Endothelial cell of umbilical vein (primary cell): ENCODE measurements around the gene RANBP1.
A peak's percentile ranks its signal among the peaks of the same experiment; 100 is the strongest.

Source experiments
- EZH2 ChIP-seq: IDR thresholded peaks from 2 replicates; pipeline ENCODE4 v1.6.1; 2012; ENCODE audit warnings: borderline replicate concordance, low read depth, mild to moderate bottlenecking, moderate library complexity, low read length, inconsistent platforms; ENCODE audit not compliant: severe bottlenecking
- FOS ChIP-seq: IDR thresholded peaks from 2 replicates; pipeline ENCODE4 v1.6.1; 2011; ENCODE audit warnings: mild to moderate bottlenecking, low read length, moderate library complexity, borderline replicate concordance; ENCODE audit not compliant: insufficient read depth
- GATA2 ChIP-seq: IDR thresholded peaks from 2 replicates; pipeline ENCODE4 v1.7.0; 2011; ENCODE audit warnings: low read depth, mild to moderate bottlenecking, moderate library complexity, mixed read lengths, low read length; ENCODE audit not compliant: insufficient read length, insufficient read depth
- JUN ChIP-seq: IDR thresholded peaks from 2 replicates; pipeline ENCODE4 v1.6.1; 2011; ENCODE audit warnings: borderline replicate concordance, low read depth; ENCODE audit not compliant: insufficient read length, insufficient read depth
- MYC ChIP-seq: IDR thresholded peaks from one replicate; pipeline ENCODE4 v1.6.1; 2011; ENCODE audit warnings: mild to moderate bottlenecking, low read depth, low read length
- POLR2A ChIP-seq: IDR thresholded peaks from 2 replicates; pipeline ENCODE4 v1.6.1; 2012; ENCODE audit warnings: low read depth, mild to moderate bottlenecking, control low read depth, low read length
- POLR2AphosphoS5 ChIP-seq: IDR thresholded peaks from 2 replicates; pipeline ENCODE4 v1.6.1; 2012; ENCODE audit warnings: low read depth, mild to moderate bottlenecking, control low read depth, low read length, moderate library complexity; ENCODE audit not compliant: insufficient read depth
- TF ChIP-seq, protein P1 (sequence below), 2 donors: IDR thresholded peaks; 1 replicate in 1 of 2; 2 replicates in 1 of 2; pipeline ENCODE4 v1.5.1; 2011; ENCODE audit warnings: low read length in 2 of 2, mild to moderate bottlenecking in 2 of 2, moderate library complexity in 2 of 2, control low read depth in 1 of 2, inconsistent platforms in 1 of 2, low read depth in 1 of 2; ENCODE audit not compliant: insufficient read depth in 1 of 2; ENCODE audit errors: extremely low read depth in 1 of 2
- TF ChIP-seq, protein P2 (sequence below): IDR thresholded peaks from 2 replicates; pipeline ENCODE4 v1.6.1; 2011; ENCODE audit not compliant: insufficient read depth, insufficient read length

DNA sequence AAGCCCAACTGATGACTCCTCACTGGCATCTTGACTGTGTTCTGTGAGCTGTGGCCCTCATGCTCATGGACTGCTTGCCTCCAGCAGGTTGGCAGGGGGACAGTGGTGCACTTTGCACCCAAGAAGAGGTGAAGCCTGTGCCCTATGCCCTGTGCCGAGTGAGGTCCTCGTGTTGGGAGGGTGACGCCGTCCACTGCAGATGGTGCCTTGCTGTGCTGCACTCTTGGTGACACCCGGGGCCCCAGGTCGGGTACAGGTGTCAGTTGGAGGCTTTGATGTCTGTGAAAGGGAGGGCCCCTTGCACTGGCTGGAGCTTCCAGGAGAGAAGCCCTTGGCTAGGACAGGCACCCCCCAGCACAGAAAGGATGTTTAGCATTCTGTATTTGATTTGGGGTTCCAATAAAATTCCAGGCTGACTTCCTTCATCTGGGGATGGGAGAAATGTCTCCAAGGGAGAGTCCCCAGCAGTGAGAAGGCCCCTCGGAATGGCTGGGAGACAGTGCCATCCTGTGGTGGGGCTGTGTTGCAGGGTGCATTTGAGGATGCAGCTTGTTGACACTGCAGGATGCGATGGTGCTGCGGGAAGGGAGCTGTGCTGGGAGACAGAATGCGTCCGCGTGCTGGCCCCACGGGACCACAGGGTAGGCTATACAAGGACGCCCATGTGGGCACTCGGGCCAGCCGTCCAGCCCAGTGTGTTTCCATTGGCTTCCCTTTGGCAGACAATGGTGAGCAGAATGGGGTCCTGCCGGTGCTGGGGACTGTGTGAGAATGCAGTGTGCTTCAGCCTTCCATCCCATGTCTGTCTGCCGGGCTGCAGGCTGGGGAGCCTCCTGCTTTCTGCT lies 13.2 kb downstream of the RANBP1 start:
- TF ChIP-seq, protein P1, sequence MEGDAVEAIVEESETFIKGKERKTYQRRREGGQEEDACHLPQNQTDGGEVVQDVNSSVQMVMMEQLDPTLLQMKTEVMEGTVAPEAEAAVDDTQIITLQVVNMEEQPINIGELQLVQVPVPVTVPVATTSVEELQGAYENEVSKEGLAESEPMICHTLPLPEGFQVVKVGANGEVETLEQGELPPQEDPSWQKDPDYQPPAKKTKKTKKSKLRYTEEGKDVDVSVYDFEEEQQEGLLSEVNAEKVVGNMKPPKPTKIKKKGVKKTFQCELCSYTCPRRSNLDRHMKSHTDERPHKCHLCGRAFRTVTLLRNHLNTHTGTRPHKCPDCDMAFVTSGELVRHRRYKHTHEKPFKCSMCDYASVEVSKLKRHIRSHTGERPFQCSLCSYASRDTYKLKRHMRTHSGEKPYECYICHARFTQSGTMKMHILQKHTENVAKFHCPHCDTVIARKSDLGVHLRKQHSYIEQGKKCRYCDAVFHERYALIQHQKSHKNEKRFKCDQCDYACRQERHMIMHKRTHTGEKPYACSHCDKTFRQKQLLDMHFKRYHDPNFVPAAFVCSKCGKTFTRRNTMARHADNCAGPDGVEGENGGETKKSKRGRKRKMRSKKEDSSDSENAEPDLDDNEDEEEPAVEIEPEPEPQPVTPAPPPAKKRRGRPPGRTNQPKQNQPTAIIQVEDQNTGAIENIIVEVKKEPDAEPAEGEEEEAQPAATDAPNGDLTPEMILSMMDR (IDR thresholded peaks at IDR 0.05; ENCODE audit: extremely low read depth in 1 of 2, insufficient read depth in 1 of 2, low read depth in 1 of 2, low read length in 2 of 2): peak; percentile 36 to 53
- no peak for TF ChIP-seq EZH2
- no peak for TF ChIP-seq POLR2A
- TF ChIP-seq MYC: no peak
- TF ChIP-seq GATA2: no peak
- no peak for TF ChIP-seq POLR2AphosphoS5
- TF ChIP-seq, protein P2, sequence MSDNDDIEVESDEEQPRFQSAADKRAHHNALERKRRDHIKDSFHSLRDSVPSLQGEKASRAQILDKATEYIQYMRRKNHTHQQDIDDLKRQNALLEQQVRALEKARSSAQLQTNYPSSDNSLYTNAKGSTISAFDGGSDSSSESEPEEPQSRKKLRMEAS: no peak
- TF ChIP-seq FOS: no peak
- TF ChIP-seq JUN: no peak
